Lower leg skin (tissue), 4 donors: ENCODE results near the gene CUL1. TPM values are rescaled to one million over a fixed set of nuclear protein-coding genes. Genes with fewer than 3 reads are reported as not detected.
A peak's percentile ranks its signal among the peaks of the same experiment; 100 is the strongest.

ENCODE experiments used
- DNase-seq, 2 donors: peaks; one replicate each; pipeline ENCODE4 v3.0.0-alpha.2; 2019; ENCODE audit warnings: low spot score in 2 of 2
- H3K4me3 ChIP-seq: fragments of 200-600 bp; sonication (generic); 2 replicates; pipeline ENCODE4 v1.5.1; 2017; ENCODE audit warnings: mild to moderate bottlenecking, low read depth; ENCODE audit not compliant: poor library complexity, severe bottlenecking
- POLR2A ChIP-seq, 2 donors: fragments of 450-650 bp; IDR thresholded peaks; one replicate each; pipeline ENCODE4 v1.6.1; 2016 to 2017; ENCODE audit warnings: antibody characterized with exemption in 2 of 2, mild to moderate bottlenecking in 1 of 2, moderate library complexity in 1 of 2
- WGBS, 2 donors: methylation state at CpG; one replicate each; pipeline ENCODE4 v1.1.5; 2018; 5-methylcytosine and 5-hydroxymethylcytosine counted together
- intact Hi-C: fragments of 100-400 bp; cut with DNase I; formaldehyde crosslinking; loops from one replicate; pipeline ENCODE4 v1.15.0; 2023; ENCODE audit warnings: low total_unique reads
- total RNA-seq, 4 donors: library from RNA; depleted of rRNA; stranded (reverse); fragments of >200 nt; gene quantifications; one replicate each; pipeline ENCODE4 v1.1.0, GENCODE V29; 2016
- TF ChIP-seq, protein P1 (sequence below), 3 donors: fragments of 450-650 bp; IDR thresholded peaks; one replicate each; pipeline ENCODE4 v1.5.1; 2016; ENCODE audit warnings: antibody characterized with exemption in 3 of 3, mild to moderate bottlenecking in 3 of 3, moderate library complexity in 2 of 3

Gene CUL1
- total RNA-seq = 10 to 100 TPM; 49.6 to 56.5 (median 52.6) TPM

DNA sequence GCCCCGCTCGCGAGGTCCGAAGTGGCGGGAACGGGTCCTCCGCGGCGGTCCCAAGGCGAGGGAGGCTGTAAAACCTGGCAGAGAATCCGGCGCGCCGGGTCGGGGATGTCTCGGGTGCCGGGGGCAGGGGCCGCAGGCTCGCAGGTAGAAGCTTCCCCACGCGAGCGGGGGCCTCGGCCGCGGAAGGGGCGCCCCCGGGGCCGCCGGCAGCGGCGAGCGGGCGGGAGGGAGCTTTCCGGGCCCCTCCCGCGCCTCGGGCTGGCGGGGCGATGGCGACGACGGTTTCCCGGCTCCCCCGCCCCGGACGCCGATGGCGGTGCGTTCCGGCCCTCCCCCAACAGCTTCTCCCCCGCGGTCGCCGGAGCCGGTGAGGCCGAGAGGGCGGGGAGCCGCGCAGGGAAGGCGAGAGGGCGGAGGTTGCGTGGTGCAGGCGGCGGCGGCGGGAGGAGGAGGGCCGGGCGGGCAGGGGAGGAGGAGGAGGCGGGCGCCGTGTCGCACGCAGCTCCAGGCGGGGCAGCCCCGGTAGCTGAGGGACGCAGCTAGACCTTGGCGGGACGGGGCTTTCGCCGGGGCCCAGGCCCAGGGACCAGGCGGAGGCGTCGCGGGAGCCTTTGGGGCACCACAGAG lies at the start of gene CUL1:
Gene CUL1 (plus strand): TSS at position 507 of the 627 bp plus-strand sequence. CDS start 31,220 bp downstream, outside the sequence.
- peak within 1 kb of the TSS; percentile 81 for H3K4me3 ChIP-seq
- TF ChIP-seq, protein P1, sequence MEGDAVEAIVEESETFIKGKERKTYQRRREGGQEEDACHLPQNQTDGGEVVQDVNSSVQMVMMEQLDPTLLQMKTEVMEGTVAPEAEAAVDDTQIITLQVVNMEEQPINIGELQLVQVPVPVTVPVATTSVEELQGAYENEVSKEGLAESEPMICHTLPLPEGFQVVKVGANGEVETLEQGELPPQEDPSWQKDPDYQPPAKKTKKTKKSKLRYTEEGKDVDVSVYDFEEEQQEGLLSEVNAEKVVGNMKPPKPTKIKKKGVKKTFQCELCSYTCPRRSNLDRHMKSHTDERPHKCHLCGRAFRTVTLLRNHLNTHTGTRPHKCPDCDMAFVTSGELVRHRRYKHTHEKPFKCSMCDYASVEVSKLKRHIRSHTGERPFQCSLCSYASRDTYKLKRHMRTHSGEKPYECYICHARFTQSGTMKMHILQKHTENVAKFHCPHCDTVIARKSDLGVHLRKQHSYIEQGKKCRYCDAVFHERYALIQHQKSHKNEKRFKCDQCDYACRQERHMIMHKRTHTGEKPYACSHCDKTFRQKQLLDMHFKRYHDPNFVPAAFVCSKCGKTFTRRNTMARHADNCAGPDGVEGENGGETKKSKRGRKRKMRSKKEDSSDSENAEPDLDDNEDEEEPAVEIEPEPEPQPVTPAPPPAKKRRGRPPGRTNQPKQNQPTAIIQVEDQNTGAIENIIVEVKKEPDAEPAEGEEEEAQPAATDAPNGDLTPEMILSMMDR (IDR thresholded peaks at IDR 0.05) = no peak
- peak in 1 of 2 donors; percentile 48 for TF ChIP-seq POLR2A (IDR thresholded peaks at IDR 0.05)
- WGBS, 2 donors = 0 to 1% methylated on average over 29 to 40 of the region's 84 CpGs
- peak; percentile 85 to 97 for DNase-seq
- intact Hi-C loops = no loop called here

DNA sequence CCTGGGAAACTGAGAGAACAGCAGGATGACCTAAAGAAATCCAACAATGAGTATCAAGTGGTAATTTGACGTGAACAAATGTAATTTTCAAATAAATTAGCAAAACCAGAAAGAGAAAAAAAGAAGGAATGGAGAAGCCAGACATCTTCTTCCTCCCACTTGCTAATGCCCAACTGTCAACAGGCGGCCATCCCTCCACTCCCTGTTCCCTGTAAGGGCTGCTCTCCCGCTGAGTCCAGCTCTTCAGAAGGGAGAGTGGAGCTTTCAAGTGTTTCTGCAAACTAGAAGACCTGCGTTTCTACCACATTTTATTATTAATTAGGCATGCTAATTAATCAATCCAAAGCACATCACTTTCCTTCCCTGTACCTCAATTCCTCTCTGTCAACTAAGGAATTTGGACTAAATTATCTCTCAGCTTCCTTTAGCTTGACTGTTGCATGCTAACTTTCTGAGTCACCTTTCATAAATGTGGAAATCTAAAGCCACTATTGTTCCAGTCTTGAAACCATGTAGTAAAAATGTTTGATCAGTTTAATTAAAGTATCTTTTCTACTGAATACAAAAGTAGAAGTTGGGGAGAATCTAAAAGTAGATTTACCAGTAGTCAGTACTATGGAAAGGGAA lies 48.4 kb upstream of the CUL1 start:
- DNase-seq = peak in 1 of 2 donors; percentile 23
- 72 to 84% methylated on average over 4 of the region's 4 CpGs for WGBS, 2 donors
- H3K4me3 ChIP-seq = no peak overlapping the region
- intact Hi-C loops = no loop called here
- TF ChIP-seq, protein P1 (IDR thresholded peaks at IDR 0.05) = no peak
- TF ChIP-seq POLR2A (IDR thresholded peaks at IDR 0.05) = no peak

DNA sequence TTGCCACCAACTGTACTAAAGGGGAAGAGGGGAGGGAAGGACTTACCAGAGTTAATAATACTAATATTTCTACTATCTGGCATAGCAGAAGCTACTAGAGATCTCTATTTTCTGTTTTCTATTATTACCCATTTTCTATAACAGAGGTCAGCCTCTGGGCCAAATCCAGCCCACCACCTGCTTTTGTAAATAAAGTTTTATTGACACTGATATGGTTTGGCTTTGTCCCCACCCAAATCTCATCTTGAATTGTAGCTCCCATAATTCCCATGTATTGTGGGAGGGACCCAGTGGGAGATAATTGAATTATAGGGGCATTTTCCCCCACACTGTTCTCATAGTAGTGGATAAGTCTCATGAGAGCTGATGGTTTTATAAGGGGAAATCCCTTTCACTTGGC lies 45.9 kb upstream of the CUL1 start:
- no peak for TF ChIP-seq POLR2A (IDR thresholded peaks at IDR 0.05)
- TF ChIP-seq, protein P1 (IDR thresholded peaks at IDR 0.05) = no peak
- DNase-seq = peak in 1 of 2 donors; percentile 18
- intact Hi-C loops = no loop called here
- H3K4me3 ChIP-seq = no peak overlapping the region

DNA sequence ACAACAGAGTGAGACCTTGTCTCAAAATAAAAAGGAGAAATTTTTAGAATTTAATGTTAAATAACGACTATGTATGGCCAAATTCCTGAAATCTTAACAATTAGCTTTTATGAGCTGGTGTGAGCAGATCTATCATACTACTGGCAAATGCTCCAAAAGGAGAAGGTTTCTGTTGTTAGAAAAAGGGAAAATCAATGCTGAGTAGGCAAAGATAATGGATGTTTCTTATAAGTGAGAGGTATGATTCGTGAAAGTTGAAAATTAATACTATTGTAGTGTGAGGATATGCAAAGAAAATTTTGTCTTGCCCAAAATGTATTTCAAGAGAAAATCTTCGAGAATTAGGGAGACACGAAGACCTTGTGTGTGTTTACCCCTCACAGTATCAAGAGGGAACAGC lies 40.8 kb upstream of the CUL1 start:
- H3K4me3 ChIP-seq = no peak overlapping the region
- WGBS, 2 donors = 79 to 88% methylated on average over 4 of the region's 4 CpGs
- intact Hi-C loops = no loop called here
- TF ChIP-seq POLR2A (IDR thresholded peaks at IDR 0.05) = no peak
- TF ChIP-seq, protein P1 (IDR thresholded peaks at IDR 0.05) = no peak
- DNase-seq = no peak

DNA sequence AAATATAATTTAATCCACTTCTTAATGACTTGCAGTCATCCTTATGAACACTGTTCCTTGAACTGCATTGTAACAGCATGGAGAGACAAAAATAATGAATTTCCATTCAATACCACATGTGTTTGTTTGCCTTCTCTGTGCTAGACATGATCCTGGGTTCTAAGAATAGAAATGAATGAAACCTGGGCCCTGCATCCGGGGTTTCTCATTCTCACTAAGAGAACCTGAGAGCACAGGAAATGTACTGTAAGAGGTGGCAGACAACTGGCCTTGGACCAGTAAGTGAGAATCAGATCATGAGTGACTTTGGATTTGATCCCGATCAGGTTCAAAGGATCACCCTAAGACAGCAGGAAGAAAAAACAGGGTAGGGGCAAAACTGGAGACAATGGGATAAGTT lies 37.2 kb upstream of the CUL1 start:
- intact Hi-C loops = no loop called here
- WGBS, 2 donors = 81 to 82% methylated on average over 2 of the region's 2 CpGs

More for the DNA sequence above, 37.2 kb upstream of the CUL1 start:
- no peak for DNase-seq
- no peak for TF ChIP-seq POLR2A (IDR thresholded peaks at IDR 0.05)
- TF ChIP-seq, protein P1 (IDR thresholded peaks at IDR 0.05) = no peak
- H3K4me3 ChIP-seq = no peak overlapping the region
